Measurements from ENCODE around the gene ERN1.

GRCh38 chr17:64115822-64116534, 14.0 kb downstream of the ERN1 start:
- no peak for TF ChIP-seq EZH2 (IDR thresholded peaks at IDR 0.05)
- no peak for TF ChIP-seq POLR2AphosphoS5 (IDR thresholded peaks at IDR 0.05; ENCODE audit: borderline replicate concordance, low read depth, low read length)
